Glomerular endothelial cell (primary cell): ENCODE data around the gene DAD1. TPM values are rescaled to one million over a fixed set of nuclear protein-coding genes. Genes with fewer than 3 reads are reported as not detected.

Experiments
- DNase-seq: peaks from one replicate; pipeline ENCODE4 v3.0.0-alpha.2; 2011; ENCODE audit warnings: low read depth, low spot score; ENCODE audit errors: extremely low read depth
- total RNA-seq: library from RNA; depleted of rRNA; stranded (reverse); fragments of >200 nt; gene quantifications from 2 replicates; pipeline ENCODE4 v1.2.3, GENCODE V29; 2015

The DAD1 gene
- total RNA-seq, 1 donor from 2014 or later: 455 TPM

- no peak for DNase-seq
These were observed 49.2 kb downstream of the DAD1 start for GRCh38 chr14:22539831-22540230.

GRCh38 chr14:22538671-22539228, 50.3 kb downstream of the DAD1 start:
- no peak for DNase-seq

GRCh38 chr14:22537436-22538310, 51.4 kb downstream of the DAD1 start:
- DNase-seq: no peak

- peak; percentile 97 for DNase-seq
These were observed 52.1 kb downstream of the DAD1 start for GRCh38 chr14:22536853-22537338.

GRCh38 chr14:22535916-22536315, 53.1 kb downstream of the DAD1 start:
- no peak for DNase-seq

GRCh38 chr14:22535126-22535525, 53.9 kb downstream of the DAD1 start:
- no peak for DNase-seq

GRCh38 chr14:22534547-22534946, 54.5 kb downstream of the DAD1 start:
- no peak for DNase-seq

GRCh38 chr14:22533739-22534359, 55.2 kb downstream of the DAD1 start:
- no peak for DNase-seq

GRCh38 chr14:22533057-22533704, 55.8 kb downstream of the DAD1 start:
- DNase-seq: no peak

- no peak for DNase-seq
These were observed 56.5 kb downstream of the DAD1 start for GRCh38 chr14:22532345-22533056.

- DNase-seq: no peak
These were observed 57.3 kb downstream of the DAD1 start for GRCh38 chr14:22531451-22532344.

- no peak for DNase-seq
These were observed 58.9 kb downstream of the DAD1 start for GRCh38 chr14:22530127-22530526.

- DNase-seq: no peak
These were observed 62.3 kb downstream of the DAD1 start for GRCh38 chr14:22526744-22527143.

GRCh38 chr14:22526218-22526617, 62.8 kb downstream of the DAD1 start:
- DNase-seq: no peak

- no peak for DNase-seq
These were observed 64.3 kb downstream of the DAD1 start for GRCh38 chr14:22524784-22525161.

GRCh38 chr14:22524115-22524783, 64.8 kb downstream of the DAD1 start:
- DNase-seq: no peak

GRCh38 chr14:22523283-22523682, 65.7 kb downstream of the DAD1 start:
- DNase-seq: no peak

- DNase-seq: no peak
These were observed 66.5 kb downstream of the DAD1 start for GRCh38 chr14:22522466-22522957.
